ENCODE results near the gene LRRC46. TPM values are rescaled to one million over a fixed set of nuclear protein-coding genes. Genes with fewer than 3 reads are reported as not detected.

The LRRC46 gene
- total and polyA plus RNA-seq, 2 of the 4 experiments (the other 2 are of a cell fraction), result 0.77 TPM; not detected in 1

DNA sequence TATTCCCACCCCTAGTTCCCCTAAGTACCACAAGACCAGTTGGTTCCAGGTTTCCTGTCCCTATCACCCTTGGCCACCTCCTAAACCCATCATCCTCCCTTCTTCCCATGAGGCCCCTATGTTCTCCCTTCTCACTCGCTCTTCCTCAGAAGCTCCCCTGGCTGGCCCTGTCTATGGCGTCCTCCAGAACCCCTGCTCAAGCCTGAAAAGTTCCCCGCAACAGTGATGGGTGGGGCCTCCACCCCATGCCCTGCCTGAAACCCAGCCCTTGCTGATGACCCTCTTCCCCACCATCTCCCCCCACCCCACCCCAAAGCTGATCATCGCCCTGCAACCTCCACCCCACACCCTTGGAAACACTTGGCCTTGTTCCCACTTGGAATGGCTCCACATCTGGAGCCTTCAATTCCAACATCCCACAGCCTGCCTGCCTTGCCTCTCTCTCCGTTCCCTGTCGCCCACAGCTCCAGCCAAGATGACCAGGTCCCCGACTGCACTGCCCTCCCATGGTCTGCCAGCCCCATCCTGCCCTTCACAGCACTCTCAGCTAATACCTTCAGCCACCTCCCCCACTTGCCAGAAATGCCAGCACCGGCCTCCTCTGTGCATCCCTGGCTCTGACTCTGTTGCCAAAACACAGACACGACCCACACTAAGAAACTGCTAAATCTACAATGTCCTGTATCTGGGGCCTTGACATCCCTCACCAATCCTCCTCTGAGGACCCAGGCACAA, 20.4 kb upstream of the LRRC46 start:
- no peak overlapping the region for H2BK120ac ChIP-seq (ENCODE audit: low read depth, low read length)
- H3K56ac ChIP-seq (ENCODE audit: extremely low read depth, insufficient read depth, low read length), result no peak overlapping the region
- 0 out of 2 replicates have a peak, but pooled peaks cover 2% of the 10 kb centered on the region for H3K9me1 ChIP-seq (ENCODE audit: insufficient read depth, low read length)
- peaks cover 3% of the 10 kb centered on the region; the same call in 1 of the 2 replicates for H3K4me1 ChIP-seq (ENCODE audit: control insufficient read depth, insufficient read depth, low read length)
- ChIA-PET CTCF (no interaction called here), POLR2A (ENCODE audit: unreplicated experiment) (no interaction called here)
- in situ Hi-C loops (cut with MboI; ENCODE audit: low sequenced_read_pairs) (no loop called here), dilution Hi-C loops (cut with HindIII; ENCODE audit: low sequenced_read_pairs, unreplicated experiment) (no loop called here), intact Hi-C loops (cut with micrococcal nuclease) (no loop called here)
- no peak overlapping the region for H3K27ac ChIP-seq (ENCODE audit: insufficient read depth, low read length)
- H3K18ac ChIP-seq (ENCODE audit: low read depth, low read length), result no peak overlapping the region
- H3K4me2 ChIP-seq (ENCODE audit: low read depth, low read length), result no peak overlapping the region
- peaks cover 63% of the 10 kb centered on the region for H3K36me3 ChIP-seq (ENCODE audit: control insufficient read depth, insufficient read depth, low read length)
- no peak overlapping the region for H4K8ac ChIP-seq (ENCODE audit: low read depth in 2 of 2, low read length in 2 of 2)
- H3K14ac ChIP-seq (replicated peaks; ENCODE audit: low read depth, low read length), result no peak overlapping the region
- no peaks in the 10 kb centered on the region; the same call in 1 of the 2 replicates for H3K27me3 ChIP-seq (ENCODE audit: control insufficient read depth, insufficient read depth, low read length)
- H2AK5ac ChIP-seq (ENCODE audit: low read depth, low read length), result no peak overlapping the region
- H3K23ac ChIP-seq (ENCODE audit: low read depth, low read length), result no peak overlapping the region
- peaks cover 37% of the 10 kb centered on the region for H4K20me1 ChIP-seq (ENCODE audit: insufficient read depth, low read length)
- H3K9me3 ChIP-seq (ENCODE audit: control insufficient read depth, insufficient read depth, low read length), result no peaks in the 10 kb centered on the region
- no peak overlapping the region for H2BK20ac ChIP-seq (ENCODE audit: low read depth, low read length)
- H3K9ac ChIP-seq (ENCODE audit: low read depth, low read length), result no peak overlapping the region
- no peak overlapping the region for H3K4me3 ChIP-seq (ENCODE audit: insufficient read depth, low read depth, low read length)
- no peak overlapping the region for H3K4ac ChIP-seq (ENCODE audit: low read depth, low read length)
- DNase-seq (no peak), ATAC-seq (ENCODE audit: low read depth) (no peak)
- H2BK5ac ChIP-seq (ENCODE audit: low read depth, low read length, poor library complexity, severe bottlenecking), result no peak overlapping the region
- BruUV-seq (replicated peaks), result no TSS peak
- H2AK9ac ChIP-seq (replicated peaks; ENCODE audit: low read depth, low read length, poor library complexity), result no peak overlapping the region
- WGBS, 2 experiments (ENCODE audit: extremely low coverage in 2 of 2, insufficient read length in 1 of 2), result 93% methylated on average over 3 of the region's 9 CpGs; no CpG with 5 or more reads in 1 of the 2 experiments
- no peak overlapping the region for H2AFZ ChIP-seq (replicated peaks; ENCODE audit: low read length, poor library complexity)
- H3K79me1 ChIP-seq (ENCODE audit: low read depth in 1 of 2, low read length in 2 of 2), result no peaks in the 10 kb centered on the region
- TF ChIP-seq, protein P1, sequence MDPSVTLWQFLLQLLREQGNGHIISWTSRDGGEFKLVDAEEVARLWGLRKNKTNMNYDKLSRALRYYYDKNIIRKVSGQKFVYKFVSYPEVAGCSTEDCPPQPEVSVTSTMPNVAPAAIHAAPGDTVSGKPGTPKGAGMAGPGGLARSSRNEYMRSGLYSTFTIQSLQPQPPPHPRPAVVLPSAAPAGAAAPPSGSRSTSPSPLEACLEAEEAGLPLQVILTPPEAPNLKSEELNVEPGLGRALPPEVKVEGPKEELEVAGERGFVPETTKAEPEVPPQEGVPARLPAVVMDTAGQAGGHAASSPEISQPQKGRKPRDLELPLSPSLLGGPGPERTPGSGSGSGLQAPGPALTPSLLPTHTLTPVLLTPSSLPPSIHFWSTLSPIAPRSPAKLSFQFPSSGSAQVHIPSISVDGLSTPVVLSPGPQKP (IDR thresholded peaks at IDR 0.05; ENCODE audit: borderline replicate concordance, low read depth, low read length), result no peak
- TF ChIP-seq MAZ (IDR thresholded peaks at IDR 0.05; ENCODE audit: borderline replicate concordance, low read depth, low read length) (no peak), CHD1 (IDR thresholded peaks at IDR 0.05; ENCODE audit: low read depth, low read length) (no peak), CEBPB (IDR thresholded peaks at IDR 0.05; ENCODE audit: low read depth, low read length) (no peak), MXI1 (IDR thresholded peaks at IDR 0.05; ENCODE audit: borderline replicate concordance, low read depth, low read length) (no peak), RFX5 (IDR thresholded peaks at IDR 0.05; ENCODE audit: low read depth, low read length) (no peak), POLR2A (IDR thresholded peaks at IDR 0.05; ENCODE audit: low read depth, low read length) (no peak), RAD21 (IDR thresholded peaks at IDR 0.05; ENCODE audit: low read length) (no peak), MAFK (IDR thresholded peaks at IDR 0.05; ENCODE audit: low read depth, low read length) (no peak), BHLHE40 (IDR thresholded peaks at IDR 0.05; ENCODE audit: low read depth, low read length) (no peak), RCOR1 (IDR thresholded peaks at IDR 0.05; ENCODE audit: insufficient replicate concordance, low read length) (no peak), FOS (IDR thresholded peaks at IDR 0.05; ENCODE audit: low read depth, low read length) (no peak), SMC3 (IDR thresholded peaks at IDR 0.05; ENCODE audit: low read depth, low read length) (no peak), CTCF (conservative IDR thresholded peaks at IDR 0.05; ENCODE audit: low read depth, low read length) (no peak), NFE2L2 (IDR thresholded peaks at IDR 0.05; ENCODE audit: low read depth, low read length) (no peak)
- TF ChIP-seq, protein P2, sequence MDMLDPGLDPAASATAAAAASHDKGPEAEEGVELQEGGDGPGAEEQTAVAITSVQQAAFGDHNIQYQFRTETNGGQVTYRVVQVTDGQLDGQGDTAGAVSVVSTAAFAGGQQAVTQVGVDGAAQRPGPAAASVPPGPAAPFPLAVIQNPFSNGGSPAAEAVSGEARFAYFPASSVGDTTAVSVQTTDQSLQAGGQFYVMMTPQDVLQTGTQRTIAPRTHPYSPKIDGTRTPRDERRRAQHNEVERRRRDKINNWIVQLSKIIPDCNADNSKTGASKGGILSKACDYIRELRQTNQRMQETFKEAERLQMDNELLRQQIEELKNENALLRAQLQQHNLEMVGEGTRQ (IDR thresholded peaks at IDR 0.05; ENCODE audit: low read depth, low read length), result no peak
- no peak overlapping the region for H4K5ac ChIP-seq (ENCODE audit: low read depth, low read length)
- no peak overlapping the region for H4K91ac ChIP-seq (ENCODE audit: insufficient read depth, low read depth, low read length)
- no peak overlapping the region for H2BK15ac ChIP-seq (ENCODE audit: low read depth, low read length)

Measured in IMR-90 (cell line).